Fibroblast of lung (primary cell): ENCODE measurements around the gene MFN1.

ENCODE experiments used
- EZH2 ChIP-seq: IDR thresholded peaks from 2 replicates; pipeline ENCODE4 v1.5.1; 2012; ENCODE audit warnings: low read length, control low read depth, mild to moderate bottlenecking; ENCODE audit errors: missing control alignments
- TF ChIP-seq, protein P1 (sequence below), 2 donors: IDR thresholded peaks in 1 of 2; conservative IDR thresholded peaks in 1 of 2; 1 replicate in 1 of 2; 2 replicates in 1 of 2; pipeline ENCODE4 v1.5.1; 2011 to 2012; ENCODE audit warnings: low read length in 2 of 2, control low read depth in 1 of 2, inconsistent platforms in 1 of 2, low read depth in 1 of 2, mild to moderate bottlenecking in 1 of 2

DNA sequence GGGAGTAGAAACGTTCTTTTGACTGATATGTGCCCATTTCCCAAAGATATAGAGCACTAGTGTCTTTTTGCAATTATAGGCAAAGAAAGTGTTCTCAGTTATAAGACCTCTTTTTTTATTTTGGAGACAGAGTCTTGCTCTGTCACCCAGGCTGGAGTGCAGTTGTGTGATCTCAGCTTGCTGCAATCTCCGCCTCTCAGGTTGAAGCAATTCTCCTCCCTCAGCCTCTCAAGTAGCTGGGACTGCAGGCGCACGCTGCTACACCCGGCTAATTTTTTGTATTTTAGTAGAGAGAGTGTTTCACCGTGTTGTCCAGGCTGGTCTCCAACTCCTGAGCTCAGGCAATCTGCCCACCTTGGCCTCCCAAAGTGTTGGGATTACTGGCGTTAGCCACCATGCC, 45.4 kb upstream of the MFN1 start:
- TF ChIP-seq, protein P1, sequence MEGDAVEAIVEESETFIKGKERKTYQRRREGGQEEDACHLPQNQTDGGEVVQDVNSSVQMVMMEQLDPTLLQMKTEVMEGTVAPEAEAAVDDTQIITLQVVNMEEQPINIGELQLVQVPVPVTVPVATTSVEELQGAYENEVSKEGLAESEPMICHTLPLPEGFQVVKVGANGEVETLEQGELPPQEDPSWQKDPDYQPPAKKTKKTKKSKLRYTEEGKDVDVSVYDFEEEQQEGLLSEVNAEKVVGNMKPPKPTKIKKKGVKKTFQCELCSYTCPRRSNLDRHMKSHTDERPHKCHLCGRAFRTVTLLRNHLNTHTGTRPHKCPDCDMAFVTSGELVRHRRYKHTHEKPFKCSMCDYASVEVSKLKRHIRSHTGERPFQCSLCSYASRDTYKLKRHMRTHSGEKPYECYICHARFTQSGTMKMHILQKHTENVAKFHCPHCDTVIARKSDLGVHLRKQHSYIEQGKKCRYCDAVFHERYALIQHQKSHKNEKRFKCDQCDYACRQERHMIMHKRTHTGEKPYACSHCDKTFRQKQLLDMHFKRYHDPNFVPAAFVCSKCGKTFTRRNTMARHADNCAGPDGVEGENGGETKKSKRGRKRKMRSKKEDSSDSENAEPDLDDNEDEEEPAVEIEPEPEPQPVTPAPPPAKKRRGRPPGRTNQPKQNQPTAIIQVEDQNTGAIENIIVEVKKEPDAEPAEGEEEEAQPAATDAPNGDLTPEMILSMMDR (conservative IDR thresholded peaks at IDR 0.05 in 1 of 2, IDR thresholded peaks at IDR 0.05 in 1 of 2; ENCODE audit: low read depth in 1 of 2, low read length in 2 of 2): no peak
- no peak for TF ChIP-seq EZH2
